ENCODE data around the gene RNF144B.

- no peak for TF ChIP-seq CTCF (IDR thresholded peaks at IDR 0.05)
- no peak for TF ChIP-seq EP300 (IDR thresholded peaks at IDR 0.05)
- TF ChIP-seq POLR2AphosphoS5 (IDR thresholded peaks at IDR 0.05), result no peak
Observed at GRCh38 chr6:18503206-18503592, 116.0 kb downstream of the RNF144B start.

Measured in gastroesophageal sphincter (tissue), 3 donors.